GM21529 (cell line): ENCODE data around the gene CYB561A3.

Experiments
- ATAC-seq: cut with Tn5 transposase; IDR thresholded peaks from one replicate; pipeline ENCODE4 v1.9.1; 2021; ENCODE audit not compliant: unreplicated experiment

CYB561A3 gene

DNA sequence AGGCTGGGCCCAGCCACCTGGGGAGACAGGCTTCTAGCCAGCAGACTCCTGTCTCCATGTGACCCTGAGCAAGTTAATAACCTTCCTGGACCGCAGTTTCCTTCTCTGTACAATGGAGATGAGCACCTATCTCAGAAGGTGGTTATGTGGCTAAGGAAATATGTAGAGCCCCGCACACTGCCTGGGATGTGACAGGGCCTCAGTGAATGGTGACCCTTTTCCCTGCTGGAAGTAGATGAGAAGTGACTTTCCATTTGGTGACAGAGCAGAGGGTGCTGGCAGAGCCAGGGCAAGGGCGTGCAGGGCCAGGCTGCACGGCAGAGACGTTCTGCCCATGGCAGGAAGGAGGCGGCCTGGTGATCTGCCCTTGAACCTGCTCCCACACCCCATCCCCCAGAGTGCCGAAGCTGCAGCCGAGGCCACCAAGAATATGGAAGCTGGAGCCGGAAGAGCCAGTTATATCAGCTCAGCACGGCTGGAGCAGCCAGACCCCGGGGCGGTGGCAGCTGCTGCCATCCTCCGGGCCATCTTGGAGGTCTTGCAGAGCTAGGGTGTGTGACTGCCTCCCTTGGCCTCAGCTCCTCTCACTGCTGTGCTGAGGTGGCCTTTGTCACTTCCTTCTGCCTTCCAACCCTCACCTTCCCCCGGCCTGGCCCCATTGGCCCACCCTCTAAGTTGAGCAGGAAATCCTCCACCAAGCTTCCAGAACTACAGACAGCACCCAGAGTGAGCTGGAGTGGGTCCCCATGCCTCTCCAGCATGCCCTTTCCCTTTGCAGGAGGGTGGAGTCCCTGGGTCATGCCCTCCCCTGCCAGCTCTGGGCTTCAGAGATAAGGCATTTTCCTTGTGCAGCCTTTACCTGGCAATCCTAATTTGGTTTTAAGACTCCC, 15.5 kb downstream of the CYB561A3 start:
- no peak for ATAC-seq

DNA sequence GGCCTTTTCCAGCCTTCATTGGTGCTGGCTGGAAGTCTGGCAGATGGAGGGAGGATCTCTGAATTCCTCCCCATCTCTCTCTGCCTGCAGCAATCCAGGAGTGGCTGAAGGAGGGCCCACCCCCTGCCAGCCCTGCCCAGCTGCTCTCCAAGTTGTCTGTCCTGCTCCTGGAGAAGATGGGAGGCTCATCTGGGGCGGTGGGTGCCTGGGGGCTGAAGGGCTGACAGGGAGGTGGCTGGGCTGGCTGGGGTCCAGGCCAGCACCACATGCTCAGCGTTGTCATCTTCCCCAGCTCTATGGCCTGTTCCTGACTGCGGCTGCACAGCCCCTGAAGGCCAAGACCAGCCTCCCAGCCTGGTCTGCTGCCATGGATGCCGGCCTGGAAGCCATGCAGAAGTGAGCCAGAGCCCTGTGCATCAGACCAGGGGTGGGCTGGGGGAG, 16.5 kb downstream of the CYB561A3 start:
- ATAC-seq: no peak

DNA sequence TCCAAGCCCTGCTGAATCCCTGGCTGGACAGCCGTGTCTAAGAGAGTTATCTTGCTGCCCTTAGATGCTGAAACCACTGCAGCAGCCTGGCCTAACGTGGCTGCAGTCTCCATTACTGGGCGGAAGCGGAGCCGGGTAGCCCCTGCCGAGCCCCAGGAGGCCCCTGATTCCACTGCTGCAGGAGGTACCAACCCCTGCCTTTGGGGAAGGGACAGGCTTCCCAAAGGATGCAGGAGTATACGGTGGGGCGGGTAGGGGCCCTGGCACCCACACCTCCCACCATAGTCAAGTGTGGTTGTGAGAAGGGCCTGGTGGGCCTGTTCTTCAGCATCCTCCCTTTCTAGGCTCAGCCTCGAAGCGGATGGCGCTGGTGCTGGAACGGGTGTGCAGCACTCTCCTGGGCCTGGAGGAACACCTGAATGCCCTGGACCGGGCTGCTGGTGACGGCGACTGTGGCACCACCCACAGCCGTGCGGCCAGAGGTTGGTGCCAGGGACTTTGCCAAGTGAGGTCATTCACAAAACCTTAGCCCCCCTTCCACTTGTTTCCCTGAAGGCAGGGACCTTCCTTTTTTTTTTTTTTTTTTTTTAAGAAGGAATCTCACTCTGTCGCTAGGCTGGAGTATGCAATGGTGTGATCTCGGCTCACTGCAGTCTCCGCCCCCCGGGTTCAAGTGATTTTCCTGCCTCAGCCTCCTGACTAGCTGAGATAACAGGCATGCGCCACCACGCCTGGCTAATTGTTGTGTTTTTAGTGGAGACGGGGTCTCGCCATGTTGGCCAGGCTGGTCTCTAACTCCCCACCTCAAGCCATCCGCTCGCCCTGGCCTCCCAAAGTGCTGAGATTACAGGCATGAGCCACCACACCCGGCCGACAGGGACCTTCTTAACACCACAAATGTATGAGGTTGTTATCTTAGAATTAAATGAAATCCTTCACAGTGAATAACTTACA, 17.6 kb downstream of the CYB561A3 start:
- no peak for ATAC-seq

DNA sequence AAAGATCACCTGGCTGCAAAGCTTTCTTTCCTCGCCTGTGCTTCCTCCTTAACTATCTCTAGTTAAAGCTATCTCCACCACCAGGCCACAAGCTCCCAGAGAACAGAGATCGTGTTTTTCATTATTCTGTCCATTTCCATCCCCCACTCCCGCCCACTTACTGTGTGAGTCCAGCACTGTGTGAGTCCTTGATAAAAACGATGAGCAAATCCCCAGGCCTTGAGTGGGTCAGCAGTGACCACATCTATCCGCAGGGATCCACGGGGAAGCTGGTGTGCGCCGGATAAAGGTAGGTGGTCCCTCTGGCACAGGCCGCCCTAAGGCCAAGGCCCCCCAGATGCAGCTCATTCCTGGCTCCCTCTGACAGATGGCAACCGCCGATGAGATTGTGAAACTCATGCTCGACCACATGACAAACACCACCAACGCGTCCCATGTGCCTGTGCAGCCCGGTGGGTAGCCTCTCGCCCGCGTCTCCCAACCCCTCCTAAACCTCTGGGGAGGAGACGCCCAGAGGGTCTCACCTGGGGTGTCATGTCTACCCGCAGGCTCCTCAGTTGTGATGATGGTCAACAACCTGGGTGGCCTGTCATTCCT, 19.4 kb downstream of the CYB561A3 start:
- no peak for ATAC-seq

DNA sequence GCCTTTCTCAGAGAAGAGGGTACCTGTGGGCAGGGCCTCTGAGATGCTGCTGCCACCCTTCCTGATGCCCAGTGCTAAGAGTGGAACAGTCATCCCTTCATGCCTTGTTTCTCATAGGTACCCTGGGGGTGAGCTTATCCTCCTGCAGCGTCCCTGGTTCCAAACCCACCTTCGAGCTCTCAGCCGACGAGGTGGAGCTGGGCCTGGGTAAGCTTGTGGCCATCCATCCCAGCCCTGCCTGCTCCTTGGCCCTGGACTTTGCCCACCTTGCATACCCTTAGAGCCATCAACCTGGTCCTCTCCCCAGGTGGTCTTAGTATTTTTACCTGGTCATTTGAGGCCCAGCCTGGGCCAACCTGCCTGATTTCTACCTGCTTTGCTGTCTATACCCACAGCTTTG, 20.0 kb downstream of the CYB561A3 start:
- no peak for ATAC-seq

DNA sequence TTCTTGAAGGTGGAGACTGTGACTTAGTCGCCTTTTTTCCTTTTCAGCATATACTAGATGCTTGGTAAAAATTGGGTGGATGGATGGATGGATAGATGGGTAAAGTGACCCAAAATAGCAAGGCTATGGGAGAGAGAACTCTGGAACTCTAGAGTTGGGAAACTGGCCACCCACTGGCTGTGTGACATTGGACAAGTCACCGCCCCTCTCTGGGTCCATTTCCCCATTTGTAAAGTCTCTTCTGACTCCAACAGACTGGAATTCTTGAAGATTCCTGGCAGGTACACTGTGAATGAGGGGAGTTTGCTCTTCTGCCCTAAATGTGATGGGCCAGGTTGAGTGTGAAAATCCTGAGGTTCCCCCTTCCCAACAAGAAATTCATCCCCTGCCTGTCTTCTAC, 20.7 kb downstream of the CYB561A3 start:
- no peak for ATAC-seq

DNA sequence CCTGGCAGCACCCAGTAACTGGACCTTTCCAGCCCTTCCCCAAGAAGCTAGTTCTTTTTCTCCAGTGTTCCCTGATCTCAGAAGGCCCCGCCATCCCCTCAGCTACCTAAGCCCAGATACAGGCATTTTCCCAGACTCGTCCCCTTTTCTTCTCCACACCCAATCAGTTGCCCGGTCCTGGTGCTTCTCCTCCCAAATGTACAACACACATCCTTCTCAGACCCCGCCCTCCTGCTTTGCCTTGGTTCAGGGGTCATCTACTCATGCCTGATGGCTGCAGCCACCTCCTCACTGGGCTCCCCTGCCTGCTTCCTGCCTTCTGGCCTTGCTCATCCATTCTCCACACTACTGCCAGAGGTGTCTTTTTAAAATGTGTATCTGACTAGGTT, 22.2 kb downstream of the CYB561A3 start:
- no peak for ATAC-seq

DNA sequence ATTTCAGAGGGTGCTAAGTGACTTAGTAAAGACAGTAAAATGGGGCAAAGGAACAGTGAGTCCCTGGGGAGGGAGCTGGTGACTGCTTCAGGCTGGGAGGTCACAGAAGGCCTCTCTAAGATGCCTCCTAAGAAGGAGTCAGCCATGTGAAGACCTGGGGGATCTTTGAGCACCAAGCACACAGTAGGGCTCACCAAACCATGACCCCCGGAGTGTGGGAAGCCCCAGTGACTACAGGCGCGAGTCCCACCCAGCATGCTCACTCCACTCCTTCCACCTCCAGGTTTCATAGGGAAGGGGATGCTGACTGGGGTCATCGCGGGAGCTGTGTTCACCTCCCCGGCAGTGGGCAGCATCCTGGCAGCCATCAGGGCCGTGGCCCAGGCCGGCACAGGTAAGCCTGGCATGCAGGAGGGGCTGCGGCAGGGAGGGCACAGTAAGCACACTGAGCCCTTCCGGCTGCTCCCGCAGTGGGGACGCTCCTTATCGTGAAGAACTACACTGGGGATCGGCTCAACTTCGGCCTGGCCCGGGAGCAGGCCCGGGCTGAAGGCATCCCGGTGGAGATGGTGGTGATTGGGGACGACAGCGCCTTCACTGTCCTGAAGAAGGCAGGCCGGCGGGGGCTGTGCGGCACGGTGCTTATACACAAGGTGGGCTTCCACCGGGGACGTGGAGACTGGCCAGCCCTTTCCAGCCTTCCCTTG, 22.7 kb downstream of the CYB561A3 start:
- ATAC-seq: no peak

DNA sequence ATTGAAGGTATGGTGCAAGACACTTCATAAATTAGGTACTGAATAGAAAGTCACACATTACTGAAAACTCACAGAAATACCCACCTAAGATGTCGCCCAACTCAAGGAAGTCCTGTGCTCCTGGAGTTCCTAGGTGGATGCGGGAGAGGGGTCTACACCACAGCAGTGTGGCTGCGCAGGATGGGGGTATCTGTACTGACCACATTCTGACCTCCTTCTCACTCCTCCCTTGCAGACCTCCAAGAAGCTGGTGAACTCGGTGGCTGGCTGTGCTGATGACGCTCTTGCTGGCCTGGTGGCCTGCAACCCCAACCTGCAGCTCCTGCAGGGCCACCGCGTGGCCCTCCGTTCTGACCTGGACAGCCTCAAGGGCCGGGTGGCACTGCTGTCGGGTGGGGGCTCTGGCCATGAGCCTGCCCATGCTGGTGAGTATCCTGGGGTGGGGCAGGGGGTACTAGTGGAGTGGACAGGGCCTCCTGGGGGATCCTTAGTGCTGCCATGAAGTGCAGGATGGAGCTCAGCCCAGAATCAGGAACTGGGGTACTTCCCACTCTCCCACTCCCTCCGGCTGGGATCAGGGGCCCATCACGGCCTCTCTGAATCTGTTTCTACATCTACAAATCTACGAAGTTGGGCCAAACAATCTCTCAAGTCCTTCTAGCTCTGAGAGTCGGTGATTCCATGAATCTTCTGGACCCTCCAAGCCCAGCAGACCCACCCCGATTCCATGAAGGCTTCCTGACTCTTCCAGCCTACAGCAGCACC, 23.8 kb downstream of the CYB561A3 start:
- no peak for ATAC-seq

DNA sequence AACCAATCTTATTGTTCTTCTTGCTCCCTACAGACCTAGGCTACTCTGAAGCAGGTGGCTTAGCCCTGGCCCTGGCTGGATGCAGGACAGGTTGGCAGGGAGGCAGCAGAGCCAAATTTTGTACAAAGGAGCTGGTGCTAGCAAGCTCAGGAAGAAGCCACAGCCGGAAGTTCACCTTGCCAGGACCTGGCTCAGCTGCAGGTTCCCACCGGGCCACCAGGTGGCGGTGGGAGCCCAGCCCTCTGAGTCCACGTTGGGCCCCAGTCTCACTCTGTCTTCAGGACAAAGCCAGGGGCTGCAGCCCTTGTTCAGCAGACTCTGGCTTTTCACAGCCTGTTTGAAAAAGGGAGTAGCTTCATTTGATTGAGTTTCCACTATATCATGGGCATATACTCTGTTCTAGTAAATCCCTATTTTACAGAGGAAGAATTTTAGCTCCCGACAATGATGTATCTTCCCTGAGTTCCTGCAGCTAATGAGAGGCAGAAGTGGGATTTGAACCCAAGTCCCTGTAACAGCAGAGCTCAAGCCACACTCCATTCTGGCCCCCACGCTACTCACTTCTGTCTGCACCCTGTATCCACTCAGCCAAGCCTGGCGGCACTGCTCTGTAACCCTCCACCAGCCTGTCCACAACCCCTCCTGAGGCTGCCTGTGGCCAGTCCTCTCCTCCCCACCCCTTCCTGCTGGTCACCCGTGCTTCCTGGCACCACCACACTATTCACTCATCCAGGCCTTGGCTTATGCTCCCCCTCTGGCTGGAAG, 25.3 kb downstream of the CYB561A3 start:
- peak; percentile 46 for ATAC-seq

DNA sequence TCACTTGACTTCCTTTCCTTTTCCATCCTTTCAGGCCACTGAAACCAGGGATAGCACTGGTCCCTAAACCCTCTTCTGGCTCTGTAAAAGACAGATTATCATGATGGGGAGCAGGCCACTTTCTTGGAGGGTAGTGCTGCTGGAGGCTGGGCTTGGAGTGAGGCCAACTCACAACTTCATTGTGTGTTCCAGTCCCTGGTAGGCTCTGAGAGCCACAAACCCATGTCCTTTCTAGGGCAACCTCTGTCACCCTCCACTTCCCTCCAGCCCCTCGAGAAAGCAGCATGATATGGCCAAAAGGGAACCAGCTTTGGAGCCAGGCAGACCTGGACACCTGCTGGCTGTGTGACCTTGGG, 26.3 kb downstream of the CYB561A3 start:
- no peak for ATAC-seq

DNA sequence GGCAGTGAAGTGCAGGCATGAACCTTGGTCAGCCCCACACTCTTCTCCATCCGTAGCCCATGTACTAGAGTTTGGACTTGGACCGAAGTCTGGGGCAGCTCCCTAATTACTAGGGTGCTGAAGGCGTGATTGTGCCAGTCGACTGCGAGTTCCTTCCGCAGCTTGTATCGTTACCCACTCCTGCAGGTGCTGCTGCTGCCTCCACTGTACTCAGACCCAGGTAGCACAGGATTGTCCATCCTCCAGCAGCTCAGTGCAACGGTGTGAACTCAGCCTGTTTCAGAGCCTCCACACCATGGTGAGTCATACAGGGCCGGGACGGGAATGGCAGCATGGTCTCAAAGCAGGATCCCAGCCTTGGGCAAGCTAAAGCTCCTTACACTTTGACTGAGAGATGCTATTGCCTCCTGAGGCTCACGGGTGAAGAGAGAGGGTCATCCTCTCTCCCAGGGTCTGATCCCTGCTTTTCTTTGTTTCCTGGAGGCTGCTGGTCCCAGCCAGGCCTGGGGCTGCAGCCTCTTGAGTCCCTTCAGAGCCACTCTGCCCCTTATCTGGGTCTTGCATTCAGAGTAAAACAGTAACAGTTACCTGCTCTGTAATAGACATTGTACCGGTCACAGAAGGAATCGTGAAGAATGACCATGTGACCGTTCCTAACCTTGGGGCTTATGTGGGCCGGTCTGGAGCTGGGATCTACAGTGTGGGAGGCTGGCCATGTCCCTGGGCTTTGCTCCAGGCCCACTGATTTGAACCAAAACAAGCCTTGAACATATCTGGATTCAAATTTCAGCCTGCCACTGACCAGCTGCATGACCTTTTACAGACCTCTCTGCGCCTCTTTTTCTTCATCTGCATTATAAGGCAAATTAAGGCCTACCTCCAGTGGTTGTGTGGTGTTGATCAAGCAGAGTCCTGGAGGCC, 27.0 kb downstream of the CYB561A3 start:
- ATAC-seq: no peak

DNA sequence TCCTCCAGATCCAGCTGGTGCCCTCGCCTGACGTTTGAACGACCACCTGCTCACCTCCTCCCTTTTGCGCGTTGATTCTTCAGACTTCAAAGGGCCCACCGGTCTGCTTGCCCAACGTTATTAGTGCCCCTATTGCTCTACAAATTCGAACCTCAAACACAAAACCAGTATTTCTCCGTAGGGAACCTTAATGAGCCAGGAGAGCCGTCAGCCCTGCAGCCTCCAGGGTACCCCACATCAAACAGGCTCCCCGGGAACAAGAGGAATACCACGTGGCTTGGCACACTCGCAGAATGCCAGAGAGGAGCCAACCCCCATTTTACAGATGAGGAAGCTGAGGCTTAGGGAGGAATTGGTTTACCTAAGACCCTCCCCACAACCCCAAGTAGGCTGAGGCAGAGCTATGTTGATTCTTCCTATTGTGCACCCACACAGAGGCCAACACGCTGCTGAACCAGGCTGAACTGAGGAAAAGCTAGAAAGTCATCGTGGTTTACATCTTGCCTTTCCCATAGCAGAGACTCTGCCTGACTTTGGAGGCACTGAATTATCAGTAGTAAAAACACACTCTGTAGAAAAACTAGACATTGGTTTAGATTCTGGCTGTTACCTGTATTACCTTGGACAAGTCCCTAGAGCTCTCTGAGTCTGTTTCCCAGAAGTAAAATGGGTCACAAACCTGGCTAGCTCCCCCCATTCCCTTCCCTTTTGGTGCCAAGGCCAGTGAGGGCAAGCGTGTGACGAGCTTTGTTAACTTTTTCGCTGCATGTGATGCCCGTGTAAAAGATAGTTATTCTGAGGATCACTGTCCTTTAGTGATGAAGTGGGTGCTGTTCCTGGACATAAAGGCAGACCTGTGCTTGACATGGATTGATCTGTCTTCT, 27.9 kb downstream of the CYB561A3 start:
- ATAC-seq: no peak

DNA sequence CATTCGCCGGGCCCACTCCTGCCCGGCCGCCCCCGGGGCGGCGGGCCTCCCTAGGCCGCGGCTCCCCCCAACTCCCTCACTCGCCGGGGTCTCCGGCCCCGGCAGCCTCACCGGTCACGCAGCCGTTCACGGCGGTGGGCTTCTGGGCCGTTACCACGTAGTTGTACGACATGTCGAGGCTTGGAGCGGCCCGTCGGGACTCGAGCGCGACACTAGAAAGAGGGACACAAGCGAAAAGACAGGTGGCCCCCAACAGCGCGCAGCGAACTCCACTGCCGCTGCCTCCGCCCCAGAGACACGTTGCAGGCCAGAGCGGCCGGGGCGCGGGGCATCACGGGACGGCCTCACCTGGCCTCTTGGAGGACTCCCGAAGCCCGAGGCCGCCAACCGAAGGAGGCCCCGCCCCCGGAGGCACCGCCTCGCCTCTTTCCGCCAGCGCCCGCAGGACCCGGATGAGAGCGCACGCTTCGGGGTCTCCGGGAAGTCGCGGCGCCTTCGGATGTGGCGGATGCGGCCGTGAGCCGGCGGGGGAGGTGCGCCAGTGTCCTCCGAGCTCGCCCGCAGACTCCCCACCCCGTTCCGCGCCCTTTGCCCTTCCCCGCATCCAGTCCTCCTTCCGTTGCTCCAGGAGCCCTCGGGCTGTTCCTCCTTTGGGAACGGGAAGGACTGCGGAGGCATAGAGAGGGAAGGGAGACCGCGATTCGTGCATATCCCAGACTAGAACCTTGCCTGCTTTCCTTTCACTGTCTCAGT, 28.7 kb downstream of the CYB561A3 start, which contains the start of the genes DDB1 and TKFC:
DDB1 (minus strand) TSS at position 309 of the 753 bp plus-strand sequence; CDS start at position 172, 137 bp downstream.
TKFC (plus strand) TSS at position 432 of the 753 bp plus-strand sequence. CDS start 1,501 bp downstream, outside the sequence.
- ATAC-seq: peak; percentile 89

DNA sequence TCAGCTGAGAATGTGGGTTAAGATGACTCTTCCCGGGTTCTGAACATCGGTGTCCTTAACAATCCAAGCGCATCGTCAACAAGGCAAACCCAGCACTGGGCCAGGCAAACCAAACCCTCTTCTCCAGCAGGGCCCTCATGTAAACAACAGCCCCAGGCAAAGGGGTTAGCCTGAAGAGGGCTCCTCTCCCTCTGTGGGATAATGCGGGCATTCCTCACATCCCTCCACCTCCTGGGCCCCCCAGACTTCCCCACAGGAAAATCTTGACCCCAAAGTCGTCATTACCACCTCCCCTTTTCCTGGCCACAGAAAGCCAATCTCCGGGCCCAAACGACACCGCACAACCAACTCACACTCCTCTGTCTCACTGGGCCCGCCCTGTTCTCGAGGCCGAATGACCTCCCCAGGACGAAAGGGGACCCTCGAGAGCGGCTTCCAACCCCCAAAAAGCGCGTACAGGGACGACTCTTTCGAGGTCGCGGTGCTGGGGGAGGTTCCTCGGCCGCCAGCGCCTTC, 29.3 kb downstream of the CYB561A3 start:
- ATAC-seq: no peak

DNA sequence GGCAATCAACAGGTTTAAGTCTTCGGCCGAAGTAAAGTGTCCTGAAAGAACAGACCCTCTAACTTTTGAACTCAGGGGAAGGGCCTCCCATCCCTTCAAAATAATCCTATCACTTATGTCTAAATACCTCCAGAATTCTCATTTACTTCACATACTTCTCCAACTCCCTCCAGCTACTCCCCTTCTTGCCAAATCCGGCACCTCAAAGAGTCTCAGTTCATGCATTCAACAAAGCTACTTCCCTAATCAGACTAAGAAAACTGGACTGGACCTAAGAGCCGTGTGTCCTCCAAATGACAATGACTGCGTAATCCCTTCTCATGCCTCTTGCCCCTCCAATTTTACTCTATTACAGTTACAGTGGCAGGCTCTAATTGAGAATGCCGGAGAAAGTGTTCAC, 30.0 kb downstream of the CYB561A3 start:
- no peak for ATAC-seq
